Heart right ventricle (tissue), 16 donors: ENCODE results near the gene MVB12B. TPM values are rescaled to one million over a fixed set of nuclear protein-coding genes. Genes with fewer than 3 reads are reported as not detected.

Experiments used
- ATAC-seq, 8 donors: fragments of 200-7000 bp; cut with Tn5 transposase; one replicate each; pipeline ENCODE4 v1.9.1; 2020; ENCODE audit warnings: mild to moderate bottlenecking in 8 of 8, moderate library complexity in 8 of 8, moderate number of reproducible peaks in 1 of 8
- DNase-seq, 2 donors: peaks; one replicate each; pipeline ENCODE4 v3.0.0-alpha.2; 2020
- H3K27ac ChIP-seq, 10 donors: fragments of 200-600 bp; sonication (generic) in 2 of 10; one replicate each; pipeline versions ENCODE4 v1.5.0 to v1.8.0; 2020 to 2022; ENCODE audit warnings: mild to moderate bottlenecking in 3 of 10
- H3K27me3 ChIP-seq, 7 donors: fragments of 200-600 bp; one replicate each; pipeline ENCODE4 v1.8.0; 2021 to 2022; ENCODE audit warnings: mild to moderate bottlenecking in 2 of 7
- H3K36me3 ChIP-seq, 9 donors: fragments of 200-600 bp; sonication (generic) in 1 of 9; one replicate each; pipeline versions ENCODE4 v1.5.0 to v1.8.0; 2020 to 2022; ENCODE audit warnings: mild to moderate bottlenecking in 2 of 9
- H3K4me1 ChIP-seq, 9 donors: fragments of 200-600 bp; sonication (generic) in 1 of 9; one replicate each; pipeline versions ENCODE4 v1.5.0 to v1.8.0; 2020 to 2022; ENCODE audit warnings: mild to moderate bottlenecking in 4 of 9
- H3K4me3 ChIP-seq, 10 donors: fragments of 200-600 bp; sonication (generic) in 2 of 10; one replicate each; pipeline versions ENCODE4 v1.5.0 to v1.8.0; 2020 to 2022; ENCODE audit warnings: mild to moderate bottlenecking in 7 of 10, moderate library complexity in 2 of 10
- H3K9me3 ChIP-seq, 11 donors: fragments of 200-600 bp in 10 of 11; sonication (generic) in 2 of 11; one replicate each; pipeline versions ENCODE4 v1.5.0 to v1.8.0; 2013 to 2022; ENCODE audit warnings: mild to moderate bottlenecking in 2 of 11, control low read depth in 1 of 11, moderate library complexity in 1 of 11
- CTCF ChIP-seq, 9 donors: fragments of 200-600 bp; sonication (generic) in 2 of 9; IDR thresholded peaks; one replicate each; pipeline versions ENCODE4 v1.5.0 to v1.8.0; 2021 to 2022; ENCODE audit warnings: antibody characterized with exemption in 9 of 9, mild to moderate bottlenecking in 5 of 9, moderate library complexity in 1 of 9
- WGBS, 2 donors: extraction: QIAGEN DNeasy Blood & Tissue Kit; methylation state at CpG; one replicate each; pipeline ENCODE4 v1.1.7; 2013; ENCODE audit warnings: inconsistent platforms in 1 of 2; 5-methylcytosine and 5-hydroxymethylcytosine counted together
- intact Hi-C, 10 donors: fragments of 100-400 bp; cut with DNase I; formaldehyde crosslinking; loops; one replicate each; pipeline versions ENCODE4 v1.11.1 to v1.14.2; 2022
- polyA plus RNA-seq, 2 donors: library from polyadenylated mRNA; stranded (reverse); fragments of 200-250 nt; gene quantifications; one replicate each; pipeline ENCODE4 v1.2.3, GENCODE V29; 2013
- total RNA-seq, 10 donors: library from RNA; stranded (reverse); fragmentation: NEBNext Ultra II Directional in 3 of 10; extraction: Animal tissue kit (Norgen Biotek cat#: 25700) in 3 of 10; gene quantifications; one replicate each; pipeline versions ENCODE4 v1.2.1 to v1.2.4, GENCODE V29; 2021 to 2023
- donor health status: Arrhythmogenic right ventricular cardiomyopathy.
- donor health status: ischemic (EF 13 %, LVEDD 7.1; RV severe dilation, severe dysfunction).
- donor health status: healthy with polysubstance abuse.
- donor health status: DM: no; HTN: yes; CAD: no.
- donor health status: DM: no; HTN: no; CAD: no.
- donor health status: ischemic (EF 25% LVEDD 6.9; RV normal size, moderate dysfunction).
- donor health status: ischemic (EF 25% LVEDD 5.7; RV mildly dilated, moderate dysfunction).
- donor health status: healthy.
- donor health status: DM: yes; HTN: yes; CAD: no.
- donor health status: Ischemic cardiomyopathy.
- donor health status: ischemic (EF 35%, LVEDD 5.7; RV mildly dilated, moderate dysfunction).
- donor health status: nonischemic (EF 11% LVEDD 7.7; RV severe dilation, severe dysfunction).
- donor health status: DM: yes; HTN: yes; CAD: no.
- donor health status: PGD.
- donor health status: ischemic (EF 29% LVEDD 5.4; RV normal size, mild dysfunction).
- donor health status: nonischemic (EF 23%, LVEDD 6.1; RV moderate dilation, normal function).

Gene MVB12B
- total and polyA plus RNA-seq, 12 donors: 2.8 to 16.5 (median 10.6) TPM

GRCh38 chr9:126435105-126435504, 108.5 kb downstream of the MVB12B start:
- intact Hi-C loops: no loop called here
- ATAC-seq (no peak), DNase-seq (no peak)
- WGBS, 2 donors: 48 to 89% methylated on average over 2 of the region's 2 CpGs
- no peak overlapping the region for H3K27ac ChIP-seq
- H3K27me3 ChIP-seq: no peaks in the 10 kb centered on the region
- H3K36me3 ChIP-seq: peaks cover 0 to 12% (median 0%) of the 10 kb centered on the region in 9 donors
- H3K4me1 ChIP-seq: no peaks in the 10 kb centered on the region
- no peak for TF ChIP-seq CTCF (IDR thresholded peaks at IDR 0.05)
- no peak overlapping the region for H3K4me3 ChIP-seq
- no peaks in the 10 kb centered on the region for H3K9me3 ChIP-seq

GRCh38 chr9:126435626-126436025, 109.0 kb downstream of the MVB12B start:
- ATAC-seq: no peak
- H3K9me3 ChIP-seq: no peaks in the 10 kb centered on the region
- no peak for DNase-seq
- intact Hi-C loops: no loop called here
- no peak overlapping the region for H3K4me3 ChIP-seq
- 87 to 91% methylated on average over 8 of the region's 8 CpGs for WGBS, 2 donors
- H3K36me3 ChIP-seq: peaks cover 0 to 10% (median 0%) of the 10 kb centered on the region in 9 donors
- H3K27ac ChIP-seq: no peak overlapping the region
- H3K27me3 ChIP-seq: no peaks in the 10 kb centered on the region
- no peaks in the 10 kb centered on the region for H3K4me1 ChIP-seq
- TF ChIP-seq CTCF (IDR thresholded peaks at IDR 0.05): no peak

- Histone ChIP-seq H3K9me3 (no peaks in the 10 kb centered on the region), H3K36me3 (peaks cover 0 to 9% (median 0%) of the 10 kb centered on the region in 9 donors), H3K4me3 (no peak overlapping the region), H3K27me3 (no peaks in the 10 kb centered on the region), H3K4me1 (no peaks in the 10 kb centered on the region), H3K27ac (no peak overlapping the region)
- TF ChIP-seq CTCF (IDR thresholded peaks at IDR 0.05): no peak
- DNase-seq (no peak), ATAC-seq (no peak)
- intact Hi-C loops: no loop called here
- 86 to 87% methylated on average over 6 of the region's 6 CpGs for WGBS, 2 donors
Observed at GRCh38 chr9:126436545-126437267, 110.1 kb downstream of the MVB12B start.

- ATAC-seq (no peak), DNase-seq (no peak)
- TF ChIP-seq CTCF (IDR thresholded peaks at IDR 0.05): no peak
- no peaks in the 10 kb centered on the region for H3K4me1 ChIP-seq
- intact Hi-C loops: no loop called here
- 96% methylated on average over 6 of the region's 6 CpGs for WGBS, 2 donors
- no peaks in the 10 kb centered on the region for H3K9me3 ChIP-seq
- H3K27ac ChIP-seq: no peak overlapping the region
- H3K4me3 ChIP-seq: no peak overlapping the region
- peaks cover 0 to 9% (median 0%) of the 10 kb centered on the region in 9 donors for H3K36me3 ChIP-seq
- no peaks in the 10 kb centered on the region for H3K27me3 ChIP-seq
Observed at GRCh38 chr9:126437268-126437666, 110.6 kb downstream of the MVB12B start.
